Naive thymus-derived CD4-positive, alpha-beta T cell (primary cell): ENCODE measurements around the gene KIF15. TPM values are rescaled to one million over a fixed set of nuclear protein-coding genes. Genes with fewer than 3 reads are reported as not detected.

Experiments
- ATAC-seq: fragments of 150-1000 bp; cut with Tn5 transposase; 2 replicates; pipeline ENCODE4 v1.10.0; 2021; ENCODE audit warnings: mild to moderate bottlenecking, moderate library complexity
- CTCF ChIA-PET: fragments of 350-600 bp; sonication (Branson Sonifier 250); formaldehyde crosslinking; loops from one replicate; lab custom pipeline; 2021; ENCODE audit warnings: antibody characterized with exemption; lab: Charles Lee
- POLR2A ChIA-PET: fragments of 350-600 bp; sonication (Branson Sonifier 250); formaldehyde crosslinking; loops from one replicate; lab custom pipeline; 2021; ENCODE audit warnings: antibody characterized with exemption, inconsistent platforms; lab: Charles Lee
- DNase-seq, 9 donors: peaks; one replicate each; pipeline versions ENCODE4 v3.0.0 to v3.0.0-alpha.2; 2020 to 2022; ENCODE audit warnings: mixed read lengths in 1 of 9
- H3K27ac ChIP-seq: one replicate; pipeline ENCODE4 v1.7.0; 2013; ENCODE audit warnings: mild to moderate bottlenecking, low read depth, low read length, moderate library complexity
- H3K27me3 ChIP-seq, 2 donors: one replicate each; pipeline ENCODE4 v1.7.0; 2013; ENCODE audit warnings: low read length in 2 of 2, mild to moderate bottlenecking in 2 of 2, moderate library complexity in 2 of 2; ENCODE audit not compliant: control insufficient read depth in 2 of 2, insufficient read depth in 2 of 2
- H3K36me3 ChIP-seq, 3 experiments: 1 replicate in 2 of 3; 2 replicates in 1 of 3; pipeline ENCODE4 v1.7.0; 2013; ENCODE audit warnings: low read length in 3 of 3, mild to moderate bottlenecking in 3 of 3, moderate library complexity in 1 of 3; ENCODE audit not compliant: insufficient read depth in 3 of 3, control insufficient read depth in 2 of 3
- H3K4me1 ChIP-seq, 2 donors: one replicate each; pipeline ENCODE4 v1.7.0; 2013; ENCODE audit warnings: low read length in 2 of 2, mild to moderate bottlenecking in 2 of 2, moderate library complexity in 1 of 2; ENCODE audit not compliant: control insufficient read depth in 2 of 2, insufficient read depth in 2 of 2
- H3K4me3 ChIP-seq: 2 replicates; pipeline ENCODE4 v1.7.0; 2013; ENCODE audit warnings: mild to moderate bottlenecking, low read length
- H3K9me3 ChIP-seq, 3 experiments: 1 replicate in 2 of 3; 2 replicates in 1 of 3; pipeline ENCODE4 v1.7.0; 2013; ENCODE audit warnings: low read length in 3 of 3; ENCODE audit not compliant: control insufficient read depth in 2 of 3
- H3K27ac Mint-ChIP-seq, 9 donors: one replicate each; pipeline ENCODE4 v1.8.0; 2020 to 2022; ENCODE audit warnings: mixed read lengths in 9 of 9, mild to moderate bottlenecking in 8 of 9, moderate library complexity in 5 of 9, inconsistent platforms in 2 of 9
- H3K27me3 Mint-ChIP-seq, 5 donors: one replicate each; pipeline ENCODE4 v1.8.0; 2021 to 2022; ENCODE audit warnings: mixed read lengths in 5 of 5, mild to moderate bottlenecking in 1 of 5
- H3K36me3 Mint-ChIP-seq, 5 donors: one replicate each; pipeline ENCODE4 v1.8.0; 2020 to 2022; ENCODE audit warnings: mixed read lengths in 5 of 5, mild to moderate bottlenecking in 3 of 5, inconsistent platforms in 1 of 5
- H3K4me1 Mint-ChIP-seq, 7 donors: one replicate each; pipeline ENCODE4 v1.8.0; 2020 to 2022; ENCODE audit warnings: mixed read lengths in 7 of 7, mild to moderate bottlenecking in 3 of 7, inconsistent platforms in 1 of 7
- H3K4me3 Mint-ChIP-seq, 10 donors: one replicate each; pipeline ENCODE4 v1.8.0; 2020 to 2022; ENCODE audit warnings: mild to moderate bottlenecking in 10 of 10, mixed read lengths in 10 of 10, moderate library complexity in 6 of 10, inconsistent platforms in 2 of 10
- H3K9me3 Mint-ChIP-seq, 11 donors: one replicate each; pipeline ENCODE4 v1.8.0; 2020 to 2022; ENCODE audit warnings: mixed read lengths in 11 of 11, mild to moderate bottlenecking in 4 of 11, inconsistent platforms in 1 of 11, moderate library complexity in 1 of 11
- intact Hi-C, 2 donors: fragments of 100-400 bp; cut with micrococcal nuclease; formaldehyde crosslinking; loops; one replicate each; pipeline ENCODE4 v1.15.1; 2023
- polyA plus RNA-seq, 2 donors: library from polyadenylated mRNA; unstranded; fragments of 300-500 nt; fragmentation: Illumina TruSeq; gene quantifications; one replicate each; pipeline ENCODE4 v1.2.3, GENCODE V29; 2021
- total RNA-seq, 6 experiments: library from RNA in 5 of 6; stranded (reverse) in 5 of 6; gene quantifications; 1 replicate in 5 of 6; 2 replicates in 1 of 6; pipeline ENCODE4 v1.2.3 and lab custom pipeline; 2021 to 2026

Gene KIF15
- total and polyA plus RNA-seq, 7 experiments from 2014 or later, result 0.11 to 31.9 (median 0.27) TPM; not detected in 1

DNA sequence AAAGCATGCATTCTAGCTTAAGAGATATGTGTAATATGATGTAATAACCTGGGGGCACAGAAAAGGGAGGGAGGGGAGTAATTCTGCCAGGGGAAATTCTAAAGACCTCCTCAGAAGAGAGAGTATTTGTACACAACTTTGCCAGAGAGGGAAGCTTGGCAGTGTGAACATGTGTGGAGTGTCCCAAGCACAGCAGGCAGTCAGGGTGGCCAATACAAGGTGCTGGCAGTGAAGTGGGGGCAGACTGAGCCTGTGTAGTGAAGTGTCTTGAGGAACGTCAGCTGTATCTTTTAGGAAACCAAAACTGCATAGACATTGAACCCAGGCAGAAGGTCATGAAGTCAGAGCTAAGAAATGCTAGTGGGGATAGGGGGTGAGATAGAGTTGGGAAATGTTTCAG, 70.4 kb downstream of the KIF15 start:
- H3K9me3 Mint-ChIP-seq, result peaks cover 6 to 16% (median 10%) of the 10 kb centered on the region in 11 donors
- CTCF ChIA-PET, result interaction anchor here (0.6 kb wide), 1 partner anchor 524 kb away, joined by 3 read pairs; no protein-coding TSS in a partner anchor
- H3K27ac ChIP-seq, result no peak overlapping the region
- no peaks in the 10 kb centered on the region for H3K27me3 ChIP-seq
- no peak for DNase-seq
- peaks cover 0 to 11% (median 0%) of the 10 kb centered on the region in 3 experiments for H3K9me3 ChIP-seq
- no peak overlapping the region for H3K4me3 Mint-ChIP-seq
- no peak overlapping the region for H3K4me3 ChIP-seq
- no peaks in the 10 kb centered on the region for H3K27me3 Mint-ChIP-seq
- H3K4me1 Mint-ChIP-seq, result no peaks in the 10 kb centered on the region
- POLR2A ChIA-PET, result interaction anchor here (0.6 kb wide), 1 partner anchor 25 kb away, joined by 3 read pairs; no protein-coding TSS in a partner anchor
- no peak for ATAC-seq
- H3K27ac Mint-ChIP-seq, result no peak overlapping the region
- H3K36me3 ChIP-seq, result no peaks in the 10 kb centered on the region
- intact Hi-C loops, result no loop called here
- H3K36me3 Mint-ChIP-seq, result peaks cover 3 to 53% (median 7%) of the 10 kb centered on the region in 5 donors
- no peaks in the 10 kb centered on the region for H3K4me1 ChIP-seq

DNA sequence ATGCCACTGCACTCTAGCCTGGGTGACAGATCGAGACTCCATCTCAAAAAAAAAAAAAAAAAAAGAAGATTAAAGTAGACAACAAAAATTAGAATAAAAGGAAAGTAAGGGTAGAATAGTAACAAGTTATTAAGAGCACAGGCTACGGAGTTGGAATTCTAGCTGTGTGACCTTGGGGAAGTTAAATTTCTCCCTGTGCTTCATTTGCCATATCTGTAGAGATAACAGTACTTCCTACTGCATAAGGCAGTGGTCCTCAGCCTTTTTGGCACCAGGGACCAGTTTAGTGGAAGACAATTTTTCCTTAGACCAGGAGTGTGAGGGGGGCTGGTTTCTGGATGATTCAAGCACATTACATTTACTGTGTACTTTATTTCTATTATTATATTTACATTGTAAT, 71.4 kb downstream of the KIF15 start:
- Histone ChIP-seq H3K27ac (no peak overlapping the region), H3K27me3 (no peaks in the 10 kb centered on the region), H3K4me3 (no peak overlapping the region), H3K36me3 (no peaks in the 10 kb centered on the region), H3K4me1 (no peaks in the 10 kb centered on the region), H3K9me3 (peaks cover 0 to 14% (median 0%) of the 10 kb centered on the region in 3 experiments)
- ChIA-PET POLR2A (no interaction called here), CTCF (no interaction called here)
- Mint-ChIP-seq H3K9me3 (peaks cover 6 to 22% (median 12%) of the 10 kb centered on the region in 11 donors), H3K4me1 (no peaks in the 10 kb centered on the region), H3K27ac (no peak overlapping the region), H3K36me3 (peaks cover 3 to 57% (median 7%) of the 10 kb centered on the region in 5 donors), H3K4me3 (no peak overlapping the region), H3K27me3 (no peaks in the 10 kb centered on the region)
- no peak for DNase-seq
- no peak for ATAC-seq
- intact Hi-C loops, result no loop called here

DNA sequence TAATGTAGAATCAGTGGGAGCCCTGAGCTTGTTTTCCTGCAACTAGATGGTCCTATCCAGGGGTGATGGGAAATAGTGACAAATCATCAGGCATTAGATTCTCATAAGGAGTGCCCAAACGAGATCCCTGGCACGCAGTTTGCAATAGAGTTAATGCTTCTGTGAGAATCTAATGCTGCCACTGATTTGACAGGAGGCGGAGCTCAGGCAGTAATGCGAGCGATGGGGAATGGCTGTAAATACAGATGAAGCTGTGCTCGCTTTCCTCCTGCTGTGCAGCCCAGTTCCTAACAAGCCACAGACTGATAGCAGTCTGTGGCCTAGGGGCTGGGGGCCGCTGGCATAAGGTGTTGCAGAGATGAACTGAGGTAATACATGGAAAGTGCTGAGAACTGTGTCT, 71.8 kb downstream of the KIF15 start:
- ChIA-PET CTCF (no interaction called here), POLR2A (no interaction called here)
- Mint-ChIP-seq H3K27ac (no peak overlapping the region), H3K4me3 (no peak overlapping the region), H3K9me3 (peaks cover 6 to 22% (median 13%) of the 10 kb centered on the region in 11 donors), H3K27me3 (no peaks in the 10 kb centered on the region), H3K36me3 (peaks cover 3 to 61% (median 7%) of the 10 kb centered on the region in 5 donors), H3K4me1 (no peaks in the 10 kb centered on the region)
- DNase-seq, result no peak
- ATAC-seq, result no peak
- no peaks in the 10 kb centered on the region for H3K36me3 ChIP-seq
- H3K9me3 ChIP-seq, result peaks cover 0 to 14% (median 0%) of the 10 kb centered on the region in 3 experiments
- H3K27ac ChIP-seq, result no peak overlapping the region
- no peaks in the 10 kb centered on the region for H3K4me1 ChIP-seq
- H3K4me3 ChIP-seq, result no peak overlapping the region
- no peaks in the 10 kb centered on the region for H3K27me3 ChIP-seq
- intact Hi-C loops, result no loop called here

DNA sequence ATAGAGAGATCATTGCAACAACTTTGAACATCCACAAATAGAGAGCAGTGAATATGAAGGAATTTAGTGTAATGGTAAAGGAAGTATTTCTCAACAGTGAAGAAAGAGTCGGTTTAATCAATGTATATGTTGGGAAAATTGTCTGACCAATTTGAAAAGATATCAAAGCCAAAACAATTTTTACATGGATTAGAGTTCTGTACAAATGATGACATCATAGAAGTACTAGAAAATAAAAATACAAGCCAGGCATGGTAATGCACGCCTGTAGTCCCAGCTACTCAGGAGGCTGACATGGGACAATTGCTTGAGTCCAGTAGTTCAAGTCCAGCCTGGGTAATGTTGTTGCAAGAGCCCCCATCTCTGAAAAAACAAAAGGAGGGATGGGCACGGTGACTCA, 74.1 kb downstream of the KIF15 start:
- no peak for DNase-seq
- Histone ChIP-seq H3K4me3 (no peak overlapping the region), H3K27ac (no peak overlapping the region), H3K4me1 (no peaks in the 10 kb centered on the region), H3K27me3 (no peaks in the 10 kb centered on the region), H3K36me3 (no peaks in the 10 kb centered on the region), H3K9me3 (peaks cover 0 to 14% (median 0%) of the 10 kb centered on the region in 3 experiments)
- Mint-ChIP-seq H3K27ac (no peak overlapping the region), H3K9me3 (peaks cover 6 to 27% (median 13%) of the 10 kb centered on the region in 11 donors), H3K27me3 (no peaks in the 10 kb centered on the region), H3K4me1 (no peaks in the 10 kb centered on the region), H3K4me3 (no peak overlapping the region), H3K36me3 (peaks cover 3 to 66% (median 11%) of the 10 kb centered on the region in 5 donors)
- ChIA-PET CTCF (no interaction called here), POLR2A (interaction anchor here (0.6 kb wide), 1 partner anchor 331 kb away, joined by 3 read pairs; no protein-coding TSS in a partner anchor)
- intact Hi-C loops, result no loop called here
- ATAC-seq, result no peak

DNA sequence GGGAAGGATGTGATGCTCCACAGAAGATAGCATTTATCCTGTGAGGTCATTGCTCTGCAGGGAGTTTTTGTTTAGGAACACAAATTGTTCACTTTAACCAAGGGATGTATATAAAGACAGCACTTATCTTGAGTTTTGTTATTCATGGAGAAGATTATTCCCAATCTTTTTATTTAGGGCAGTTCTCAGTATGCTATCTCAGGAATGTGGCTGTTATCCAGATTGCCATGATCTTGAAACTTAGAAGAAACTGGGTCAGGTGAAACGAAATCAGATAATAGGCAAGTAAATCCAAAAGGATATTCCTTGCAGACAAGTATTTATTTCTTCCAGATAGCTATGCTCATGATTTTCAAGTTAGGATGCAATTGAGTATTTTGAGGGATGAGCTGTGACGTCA, 80.8 kb downstream of the KIF15 start:
- Mint-ChIP-seq H3K36me3 (peaks cover 0 to 58% (median 0%) of the 10 kb centered on the region in 5 donors), H3K4me1 (no peaks in the 10 kb centered on the region), H3K27ac (no peak overlapping the region), H3K27me3 (no peaks in the 10 kb centered on the region), H3K4me3 (no peak overlapping the region), H3K9me3 (peaks cover 0 to 9% (median under 1%) of the 10 kb centered on the region in 11 donors)
- H3K9me3 ChIP-seq, result peaks cover 0 to 3% (median 0%) of the 10 kb centered on the region in 3 experiments
- H3K4me1 ChIP-seq, result no peaks in the 10 kb centered on the region
- ChIA-PET POLR2A (no interaction called here), CTCF (no interaction called here)
- no peaks in the 10 kb centered on the region for H3K27me3 ChIP-seq
- H3K36me3 ChIP-seq, result no peaks in the 10 kb centered on the region
- no peak for DNase-seq
- intact Hi-C loops, result no loop called here
- ATAC-seq, result no peak
- no peak overlapping the region for H3K27ac ChIP-seq
- H3K4me3 ChIP-seq, result no peak overlapping the region

DNA sequence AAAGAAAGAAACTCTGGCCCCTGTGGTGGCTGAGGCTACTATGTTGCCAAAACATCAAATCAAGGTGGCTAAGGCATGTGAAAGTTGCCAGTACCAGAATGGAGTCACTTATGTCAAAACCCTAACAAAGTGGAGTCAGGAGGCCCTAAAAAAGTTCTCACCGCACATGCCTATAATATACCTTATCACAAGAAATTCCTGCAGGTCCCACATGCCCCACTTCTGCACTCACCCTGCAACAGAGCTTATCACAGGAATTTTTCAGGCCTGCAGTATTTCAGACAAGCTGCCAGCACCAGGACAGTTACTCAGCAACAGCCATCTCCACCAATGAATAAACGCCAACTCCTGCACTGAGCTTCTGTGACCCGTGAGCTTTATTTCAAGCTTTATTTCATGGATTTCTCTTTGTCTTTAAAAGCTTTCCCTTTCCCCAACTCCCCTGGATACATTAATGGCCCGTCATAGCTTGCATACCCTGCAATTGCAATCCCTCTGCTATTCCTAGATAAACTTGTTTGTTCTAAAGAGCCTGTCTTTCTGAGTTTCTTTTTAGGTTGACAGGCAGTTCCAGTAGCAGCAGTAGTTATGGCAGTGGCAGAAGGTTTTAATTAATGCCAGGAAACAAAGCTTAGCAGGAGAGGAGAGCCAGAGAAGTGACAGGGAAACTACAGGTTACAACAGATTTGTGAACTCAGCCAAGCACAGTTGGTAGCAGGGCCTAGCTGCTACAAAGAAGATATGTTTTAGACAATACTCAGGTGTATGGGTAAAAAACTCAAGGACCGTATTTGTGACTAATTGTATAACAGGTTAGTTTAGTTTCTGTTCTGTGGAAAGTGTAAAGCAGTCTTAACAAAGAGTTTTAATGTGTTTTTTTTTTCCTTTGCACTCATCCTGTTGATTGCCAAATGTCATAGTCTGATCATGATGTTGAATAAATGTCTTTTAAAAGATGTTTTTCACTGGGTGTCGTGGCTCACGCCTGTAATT, 84.2 kb downstream of the KIF15 start:
- H3K4me1 Mint-ChIP-seq, result no peaks in the 10 kb centered on the region
- no peaks in the 10 kb centered on the region for H3K9me3 Mint-ChIP-seq
- Histone ChIP-seq H3K9me3 (no peaks in the 10 kb centered on the region), H3K27me3 (no peaks in the 10 kb centered on the region), H3K27ac (no peak overlapping the region), H3K36me3 (no peaks in the 10 kb centered on the region), H3K4me3 (no peak overlapping the region), H3K4me1 (no peaks in the 10 kb centered on the region)
- H3K27ac Mint-ChIP-seq, result no peak overlapping the region
- H3K4me3 Mint-ChIP-seq, result no peak overlapping the region
- DNase-seq (no peak), ATAC-seq (no peak)
- intact Hi-C loops, result no loop called here
- no peaks in the 10 kb centered on the region for H3K27me3 Mint-ChIP-seq
- H3K36me3 Mint-ChIP-seq, result peaks cover 0 to 40% (median 0%) of the 10 kb centered on the region in 5 donors
- ChIA-PET POLR2A (interaction anchor here (0.6 kb wide), 1 partner anchor 20 kb away, joined by 4 read pairs; no protein-coding TSS in a partner anchor), CTCF (no interaction called here)
